ENCODE results near the gene ABT1.

The ABT1 gene

DNA sequence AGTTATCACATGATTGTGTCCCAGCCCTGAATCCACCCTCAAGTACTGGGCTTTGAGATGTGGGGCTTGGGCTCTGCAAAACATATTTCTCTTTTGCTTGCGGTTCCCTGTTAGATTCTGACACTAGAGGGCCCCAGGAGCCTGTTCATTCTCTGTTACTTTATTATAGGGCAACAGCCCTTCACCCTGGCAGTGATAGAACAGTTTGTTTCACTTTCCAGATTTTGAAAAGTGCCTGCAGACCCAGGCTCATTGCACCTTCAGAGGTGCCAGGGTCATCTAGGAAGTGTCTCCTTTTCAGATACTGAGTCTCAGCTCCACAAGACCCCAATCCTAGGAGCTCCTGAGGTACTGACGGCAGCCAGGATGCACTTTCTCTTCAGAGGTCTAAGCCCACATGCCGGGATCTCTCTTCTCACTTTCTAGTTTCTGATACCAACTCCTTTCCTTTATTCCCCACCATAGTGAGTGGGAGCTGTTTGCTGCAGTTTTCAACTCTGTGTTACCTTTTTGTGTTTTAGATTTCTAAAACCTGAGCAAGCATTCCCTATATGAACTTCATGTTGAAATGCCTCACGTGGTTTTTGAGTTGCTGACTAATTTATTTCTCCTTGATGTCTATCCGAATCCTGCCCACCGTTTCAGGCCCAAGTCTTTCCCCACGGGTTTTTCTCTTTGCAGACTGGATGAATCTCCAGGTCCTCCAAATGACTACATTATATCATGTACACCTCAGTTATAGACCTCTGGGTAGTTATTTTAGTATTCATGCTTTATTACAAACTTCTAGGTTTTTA is 10.9 kb downstream of the ABT1 start:
- DNase-seq, result peak; percentile 50

DNA sequence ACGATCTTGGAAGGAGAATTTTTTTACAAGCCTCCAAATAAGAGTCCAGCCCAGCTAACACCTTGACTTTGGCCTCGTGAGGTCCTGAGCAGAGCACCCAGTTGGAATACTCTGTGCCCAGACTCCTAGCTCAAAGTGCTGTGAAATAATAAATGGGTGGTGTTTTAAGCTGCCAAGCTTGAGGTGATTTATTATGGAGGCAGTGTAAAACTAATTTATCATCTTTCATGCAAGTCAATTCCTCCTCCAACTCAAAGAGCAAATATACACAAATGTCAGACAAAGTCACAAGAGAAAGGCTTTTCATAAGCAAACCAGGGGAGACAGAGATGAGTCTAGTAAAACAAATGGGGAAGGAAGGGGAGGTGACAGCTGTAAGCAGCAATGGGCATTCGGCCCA is 12.7 kb downstream of the ABT1 start:
- DNase-seq, result no peak

DNA sequence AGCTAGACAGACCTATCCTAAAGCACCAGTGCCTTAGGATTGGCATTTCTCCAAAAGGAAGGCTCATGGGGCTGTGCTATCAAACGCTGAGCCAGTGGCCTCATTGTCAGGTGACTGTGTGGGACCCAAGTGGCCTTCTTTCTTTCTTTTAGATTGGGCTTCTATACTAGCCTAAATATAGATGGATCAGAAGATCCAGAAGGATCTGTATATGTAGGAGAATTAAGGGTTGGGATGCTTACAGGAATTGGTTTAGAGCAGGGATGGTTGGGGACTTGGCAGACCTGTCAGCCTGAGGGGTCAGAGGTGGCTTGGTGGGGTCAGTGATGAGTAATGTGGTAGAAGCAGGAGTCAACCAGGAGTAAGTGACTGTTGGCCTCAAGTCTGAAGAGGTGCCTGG is 14.8 kb downstream of the ABT1 start:
- DNase-seq, result no peak

- peak; percentile 23 for DNase-seq
Measured at GRCh38 chr6:26613201-26613600, 16.4 kb downstream of the ABT1 start.

- peak; percentile 72 for DNase-seq
Measured at GRCh38 chr6:26613689-26614683, 17.2 kb downstream of the ABT1 start.

DNA sequence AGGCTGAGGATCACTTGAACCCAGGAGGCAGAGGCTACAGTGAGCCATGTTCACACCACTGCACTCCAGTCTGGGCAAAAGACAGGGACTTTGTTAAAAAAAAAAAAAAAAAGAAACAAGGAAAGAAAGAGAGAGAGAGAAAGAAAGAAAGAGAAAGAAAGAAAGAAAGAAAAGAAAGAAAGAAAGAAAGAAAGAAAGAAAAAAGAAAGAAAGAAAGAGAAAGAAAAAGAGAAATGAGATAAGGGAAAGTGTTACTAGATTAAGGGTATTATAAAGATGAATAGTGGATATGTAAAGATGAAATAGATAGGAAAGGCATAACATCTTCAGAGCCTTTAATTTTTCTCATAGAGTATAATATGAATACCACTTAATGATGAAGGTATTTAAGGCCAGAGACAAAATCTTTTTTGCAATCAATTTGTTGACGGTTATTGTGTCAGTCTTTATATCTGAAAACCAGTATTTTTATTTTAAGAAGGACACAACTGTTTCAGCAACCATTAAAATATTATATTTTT is 26.6 kb downstream of the ABT1 start:
- DNase-seq, result no peak

GRCh38 chr6:26624557-26624956 is 27.8 kb downstream of the ABT1 start:
- DNase-seq, result no peak

- DNase-seq, result no peak
Measured at GRCh38 chr6:26627843-26628242, 31.1 kb downstream of the ABT1 start.

GRCh38 chr6:26629359-26629758 is 32.6 kb downstream of the ABT1 start:
- no peak for DNase-seq

GRCh38 chr6:26640806-26641205 is 44.1 kb downstream of the ABT1 start:
- DNase-seq, result no peak

DNA sequence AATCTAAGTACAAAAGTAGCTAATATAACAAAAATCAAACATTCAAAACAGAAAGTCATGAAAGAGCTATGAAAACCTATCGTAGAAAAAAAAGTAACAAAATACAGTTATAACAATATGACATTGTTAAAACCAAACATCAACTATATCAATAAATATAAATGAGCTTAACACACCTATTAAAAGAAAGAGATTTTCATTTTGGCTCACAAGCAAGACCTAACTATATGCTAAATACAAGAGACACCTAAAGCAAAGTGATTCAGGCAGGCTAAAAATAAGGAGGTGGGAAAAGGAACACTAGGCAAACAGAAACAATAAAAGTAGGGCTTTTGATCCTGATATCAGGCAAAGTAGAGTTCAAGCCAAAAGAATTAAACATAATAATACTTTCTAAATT is 49.3 kb downstream of the ABT1 start:
- no peak for DNase-seq

All from retina (tissue), 1 donor.